ENCODE results near the gene EDN1.
"Not testable (repeated sequence)": the region's sequence is repeated elsewhere in the genome, so short reads cannot be mapped to it uniquely, and the experiment has no call there.

Gene EDN1

DNA sequence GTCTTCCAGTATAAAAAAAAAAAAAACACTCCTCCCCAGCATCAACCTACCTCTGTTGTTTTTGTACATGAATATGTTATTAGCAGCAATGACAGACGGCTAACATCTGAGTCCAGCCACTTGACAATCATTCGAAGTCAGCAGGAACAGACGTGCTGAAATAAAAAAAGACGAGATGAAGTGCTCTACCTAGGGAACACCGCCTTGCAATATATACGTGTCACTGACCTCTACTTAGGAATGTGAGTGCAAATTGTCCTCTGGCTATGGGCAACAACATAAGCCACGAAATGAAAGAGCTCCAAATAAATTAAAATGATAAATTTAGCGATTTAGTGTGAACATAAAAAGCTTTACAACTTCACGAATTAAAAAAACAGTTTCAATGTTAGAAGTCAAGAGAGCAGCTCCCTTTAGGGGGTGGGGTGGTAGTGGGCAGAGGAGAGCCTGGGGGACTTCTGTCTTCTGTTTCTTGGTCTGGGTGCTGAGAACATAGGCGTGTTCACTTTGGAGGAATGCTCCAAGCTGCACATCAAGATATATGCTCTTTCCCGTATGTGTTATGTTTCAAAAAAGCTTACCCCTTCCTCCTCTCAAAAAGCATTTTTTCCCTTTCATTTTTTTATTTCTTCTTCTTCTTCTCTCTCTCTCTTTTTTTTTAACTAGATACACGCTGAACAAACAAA lies 23.3 kb downstream of the EDN1 start:
- no peak overlapping the region for H3K4me3 ChIP-seq (ENCODE audit: low read depth, low read length)
- no peak overlapping the region for H3K9ac ChIP-seq (ENCODE audit: low read length)
- no peaks in the 10 kb centered on the region for H3K27me3 ChIP-seq (ENCODE audit: control insufficient read depth, insufficient read depth, low read length)
- H3K27ac ChIP-seq (ENCODE audit: low read depth, low read length): no peak overlapping the region
- H3K4me1 ChIP-seq (ENCODE audit: control insufficient read depth, insufficient read depth, low read length): no peaks in the 10 kb centered on the region
- H3K36me3 ChIP-seq (ENCODE audit: control insufficient read depth, insufficient read depth, low read length): no peaks in the 10 kb centered on the region
- peaks cover 6% of the 10 kb centered on the region for H3K9me3 ChIP-seq (ENCODE audit: control insufficient read depth, insufficient read depth, low read depth, low read length)

DNA sequence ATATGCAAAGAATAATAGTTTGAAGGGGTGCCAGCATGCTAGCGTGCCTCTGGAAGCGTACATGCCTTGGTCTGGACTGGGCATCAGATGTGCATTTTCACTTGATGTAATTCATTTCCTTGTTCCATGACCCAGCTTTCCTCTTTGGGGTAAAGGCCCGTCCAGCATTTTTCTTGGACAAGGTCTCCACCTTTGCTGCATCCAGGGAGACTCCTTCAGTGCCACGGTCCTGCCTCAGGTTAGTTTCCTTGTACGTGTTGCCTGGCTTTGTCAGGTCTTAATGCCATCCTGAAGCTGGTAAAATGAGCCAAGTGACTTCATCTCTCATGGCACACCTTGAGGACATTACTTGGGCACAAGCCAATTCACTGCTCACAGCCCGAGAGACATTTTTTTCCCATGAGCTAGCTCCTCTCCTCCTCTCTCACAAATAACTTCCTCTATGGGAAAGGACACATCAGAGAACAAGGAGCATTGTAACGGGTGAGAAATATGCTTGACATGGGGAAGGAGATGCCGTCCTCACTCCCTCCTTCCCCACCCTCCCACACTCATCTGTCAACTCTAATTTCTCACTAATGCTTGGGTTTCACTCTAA lies 23.9 kb downstream of the EDN1 start:
- Histone ChIP-seq H3K9me3 (ENCODE audit: control insufficient read depth, insufficient read depth, low read depth, low read length) (peaks cover 11% of the 10 kb centered on the region), H3K36me3 (ENCODE audit: control insufficient read depth, insufficient read depth, low read length) (no peaks in the 10 kb centered on the region), H3K9ac (ENCODE audit: low read length) (no peak overlapping the region), H3K4me3 (ENCODE audit: low read depth, low read length) (no peak overlapping the region), H3K4me1 (ENCODE audit: control insufficient read depth, insufficient read depth, low read length) (no peaks in the 10 kb centered on the region), H3K27me3 (ENCODE audit: control insufficient read depth, insufficient read depth, low read length) (no peaks in the 10 kb centered on the region), H3K27ac (ENCODE audit: low read depth, low read length) (no peak overlapping the region)

DNA sequence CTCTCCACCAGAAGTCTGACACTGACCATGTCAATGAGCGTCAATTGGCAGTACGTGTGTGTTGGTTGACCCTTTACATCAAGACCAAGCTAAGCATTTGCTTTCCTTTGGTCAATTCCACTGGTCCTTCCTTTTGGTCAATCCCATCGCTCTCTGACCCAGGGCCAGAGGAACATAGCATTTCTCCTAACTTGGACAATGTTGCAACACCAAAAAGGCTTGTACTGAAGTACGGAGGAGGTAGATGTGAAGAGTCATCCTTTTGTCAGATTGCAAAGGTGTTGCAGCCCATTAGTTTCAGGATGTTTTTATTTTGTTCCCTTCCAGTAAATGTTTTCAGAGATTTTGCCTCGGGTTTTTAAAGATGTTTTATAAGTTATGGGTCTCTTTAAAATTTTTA lies 24.6 kb downstream of the EDN1 start:
- Histone ChIP-seq H3K9me3 (ENCODE audit: control insufficient read depth, insufficient read depth, low read depth, low read length) (peaks cover 16% of the 10 kb centered on the region), H3K4me3 (ENCODE audit: low read depth, low read length) (no peak overlapping the region), H3K9ac (ENCODE audit: low read length) (no peak overlapping the region), H3K4me1 (ENCODE audit: control insufficient read depth, insufficient read depth, low read length) (no peaks in the 10 kb centered on the region), H3K27ac (ENCODE audit: low read depth, low read length) (no peak overlapping the region), H3K27me3 (ENCODE audit: control insufficient read depth, insufficient read depth, low read length) (no peaks in the 10 kb centered on the region), H3K36me3 (ENCODE audit: control insufficient read depth, insufficient read depth, low read length) (no peaks in the 10 kb centered on the region)

DNA sequence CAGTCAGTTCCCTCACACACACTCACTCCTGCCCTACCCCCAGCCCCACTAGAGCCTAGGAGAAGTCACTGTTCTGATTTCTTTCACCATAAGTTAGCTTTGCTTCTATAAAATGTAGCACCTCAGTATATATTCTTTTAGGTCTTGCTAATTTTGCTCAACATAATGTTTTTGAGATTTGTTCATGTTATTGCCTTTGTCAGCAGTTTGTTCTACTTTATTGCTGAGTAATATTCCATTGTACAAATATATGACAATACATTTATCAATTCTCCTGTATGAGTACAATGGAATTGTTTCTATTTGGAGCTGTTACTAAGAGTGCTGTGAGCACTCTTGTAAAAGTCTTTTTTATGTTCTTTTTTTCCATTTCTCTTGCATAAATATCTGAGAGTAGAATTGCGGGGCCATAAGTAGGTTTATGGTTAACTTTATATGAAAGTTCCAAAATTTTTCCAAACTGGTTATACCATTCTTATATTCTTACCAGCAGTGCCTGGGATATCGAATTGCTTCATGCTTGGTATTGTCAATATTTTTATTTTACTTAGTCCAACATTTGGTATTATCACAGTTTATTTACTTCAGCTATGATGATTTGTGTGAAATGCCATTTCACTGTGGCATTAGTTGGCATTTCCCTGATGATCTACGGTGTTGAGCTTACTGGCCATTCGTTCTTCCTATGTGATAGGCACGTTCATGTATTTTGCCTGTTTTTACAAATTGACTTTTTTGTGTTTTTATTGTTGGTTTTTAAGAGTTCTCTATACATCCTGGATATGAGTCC lies 25.3 kb downstream of the EDN1 start:
- H3K4me3 ChIP-seq (ENCODE audit: low read depth, low read length): no peak overlapping the region
- H3K27me3 ChIP-seq (ENCODE audit: control insufficient read depth, insufficient read depth, low read length): no peaks in the 10 kb centered on the region
- no peak overlapping the region for H3K9ac ChIP-seq (ENCODE audit: low read length)
- H3K36me3 ChIP-seq (ENCODE audit: control insufficient read depth, insufficient read depth, low read length): no peaks in the 10 kb centered on the region
- H3K9me3 ChIP-seq (ENCODE audit: control insufficient read depth, insufficient read depth, low read depth, low read length): peaks cover 16% of the 10 kb centered on the region
- H3K4me1 ChIP-seq (ENCODE audit: control insufficient read depth, insufficient read depth, low read length): no peaks in the 10 kb centered on the region
- H3K27ac ChIP-seq (ENCODE audit: low read depth, low read length): no peak overlapping the region

DNA sequence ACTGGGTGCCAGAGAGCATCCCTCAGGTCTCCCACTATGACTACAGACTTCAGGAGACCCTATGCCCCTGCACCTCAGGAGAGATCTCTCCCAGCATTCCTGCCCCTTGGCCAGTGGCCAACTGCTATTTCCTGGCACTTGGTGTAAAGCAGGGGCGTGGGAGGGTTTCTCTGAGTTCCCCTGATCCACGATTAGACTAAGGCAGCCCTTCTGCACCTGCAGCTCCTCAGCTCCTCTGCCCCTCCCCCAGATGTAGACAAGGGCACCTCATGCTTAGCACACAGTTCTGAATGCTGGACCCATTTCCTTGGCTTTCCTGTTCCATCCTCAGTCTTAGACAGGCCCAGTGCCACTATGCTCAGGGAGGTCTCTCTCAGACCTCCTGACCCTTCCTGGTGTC lies 28.6 kb downstream of the EDN1 start:
- H3K27ac ChIP-seq (ENCODE audit: low read depth, low read length): no peak overlapping the region
- no peak overlapping the region for H3K4me3 ChIP-seq (ENCODE audit: low read depth, low read length)
- H3K4me1 ChIP-seq (ENCODE audit: control insufficient read depth, insufficient read depth, low read length): no peaks in the 10 kb centered on the region
- H3K27me3 ChIP-seq (ENCODE audit: control insufficient read depth, insufficient read depth, low read length): no peaks in the 10 kb centered on the region
- no peak overlapping the region for H3K9ac ChIP-seq (ENCODE audit: low read length)
- H3K36me3 ChIP-seq (ENCODE audit: control insufficient read depth, insufficient read depth, low read length): no peaks in the 10 kb centered on the region
- peaks cover 16% of the 10 kb centered on the region for H3K9me3 ChIP-seq (ENCODE audit: control insufficient read depth, insufficient read depth, low read depth, low read length)

DNA sequence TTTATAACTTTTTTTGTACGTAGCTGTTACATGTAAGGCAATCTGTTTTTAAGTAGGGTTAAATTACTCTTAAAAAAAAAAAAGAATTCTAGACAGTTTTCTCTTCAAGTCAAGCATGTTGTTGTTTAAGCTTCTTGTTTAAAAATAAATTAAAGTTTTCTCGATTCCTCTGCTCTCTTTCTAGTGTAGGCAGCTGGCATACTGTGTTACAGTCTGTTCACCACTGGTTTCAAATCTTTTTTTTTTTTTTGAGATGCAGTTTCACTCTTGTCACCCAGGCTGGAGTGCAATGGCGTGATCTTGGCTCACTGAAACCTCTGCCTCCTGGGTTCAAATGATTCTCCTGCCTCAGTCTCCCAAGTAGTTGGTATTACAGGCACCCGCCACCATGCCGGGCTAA lies 29.9 kb downstream of the EDN1 start:
- not testable (repeated sequence) for H3K4me3 ChIP-seq (ENCODE audit: low read depth, low read length); H3K27me3 ChIP-seq (ENCODE audit: control insufficient read depth, insufficient read depth, low read length); H3K27ac ChIP-seq (ENCODE audit: low read depth, low read length); H3K9ac ChIP-seq (ENCODE audit: low read length); H3K36me3 ChIP-seq (ENCODE audit: control insufficient read depth, insufficient read depth, low read length)
- Histone ChIP-seq H3K4me1 (ENCODE audit: control insufficient read depth, insufficient read depth, low read length) (peaks cover 12% of the 10 kb centered on the region), H3K9me3 (ENCODE audit: control insufficient read depth, insufficient read depth, low read depth, low read length) (peaks cover 16% of the 10 kb centered on the region)

DNA sequence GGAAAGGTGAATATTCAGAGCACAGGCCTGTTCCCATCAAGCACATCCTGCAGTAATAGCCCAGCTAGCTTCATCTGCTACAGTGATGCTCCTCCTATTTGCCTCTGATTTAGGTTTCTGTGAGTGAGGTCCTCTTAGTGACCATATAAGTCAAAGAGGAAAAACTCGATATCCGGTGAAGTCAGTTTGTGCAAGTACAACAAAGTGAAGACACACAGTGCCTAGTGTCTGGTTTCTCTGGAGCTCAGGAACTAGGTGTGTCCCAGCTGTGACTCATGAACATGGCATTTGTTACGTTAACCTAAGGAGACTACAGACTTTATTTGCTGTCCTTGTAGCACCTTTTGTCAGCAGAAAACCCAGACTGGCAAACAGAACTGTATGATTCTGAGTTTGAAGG lies 33.9 kb downstream of the EDN1 start:
- no peak overlapping the region for H3K4me3 ChIP-seq (ENCODE audit: low read depth, low read length)
- peaks cover 5% of the 10 kb centered on the region for H3K9me3 ChIP-seq (ENCODE audit: control insufficient read depth, insufficient read depth, low read depth, low read length)
- H3K27me3 ChIP-seq (ENCODE audit: control insufficient read depth, insufficient read depth, low read length): no peaks in the 10 kb centered on the region
- peak overlapping the region; percentile 46 for H3K9ac ChIP-seq (ENCODE audit: low read length)
- H3K27ac ChIP-seq (ENCODE audit: low read depth, low read length): peak overlapping the region; percentile 61; the same call in 1 of the 2 replicates
- H3K4me1 ChIP-seq (ENCODE audit: control insufficient read depth, insufficient read depth, low read length): peaks cover 44% of the 10 kb centered on the region
- no peaks in the 10 kb centered on the region for H3K36me3 ChIP-seq (ENCODE audit: control insufficient read depth, insufficient read depth, low read length)

DNA sequence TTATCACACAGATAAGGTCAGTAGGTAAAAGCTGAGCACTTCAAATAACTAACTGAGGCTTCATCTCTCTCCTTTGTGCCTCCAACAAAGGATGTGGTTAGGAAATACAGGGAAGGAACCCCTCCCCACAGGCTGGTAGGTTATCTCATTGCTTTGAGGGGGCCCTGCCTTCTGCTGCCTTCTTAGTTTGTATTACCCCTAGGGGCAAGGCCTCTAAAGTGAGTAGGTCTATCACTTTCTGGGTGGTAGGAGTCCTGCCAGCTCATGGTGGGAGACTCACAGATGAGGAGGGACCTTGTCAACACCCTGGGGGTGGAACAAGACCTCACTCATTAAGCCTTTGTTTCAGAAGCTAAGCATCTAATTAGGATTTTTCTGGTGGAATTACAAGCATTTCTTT lies 34.6 kb downstream of the EDN1 start:
- Histone ChIP-seq H3K9ac (ENCODE audit: low read length) (peak overlapping the region; percentile 46), H3K4me3 (ENCODE audit: low read depth, low read length) (no peak overlapping the region), H3K9me3 (ENCODE audit: control insufficient read depth, insufficient read depth, low read depth, low read length) (no peaks in the 10 kb centered on the region), H3K4me1 (ENCODE audit: control insufficient read depth, insufficient read depth, low read length) (peaks cover 44% of the 10 kb centered on the region), H3K36me3 (ENCODE audit: control insufficient read depth, insufficient read depth, low read length) (no peaks in the 10 kb centered on the region), H3K27ac (ENCODE audit: low read depth, low read length) (peak overlapping the region; percentile 61; the same call in 1 of the 2 replicates), H3K27me3 (ENCODE audit: control insufficient read depth, insufficient read depth, low read length) (no peaks in the 10 kb centered on the region)

DNA sequence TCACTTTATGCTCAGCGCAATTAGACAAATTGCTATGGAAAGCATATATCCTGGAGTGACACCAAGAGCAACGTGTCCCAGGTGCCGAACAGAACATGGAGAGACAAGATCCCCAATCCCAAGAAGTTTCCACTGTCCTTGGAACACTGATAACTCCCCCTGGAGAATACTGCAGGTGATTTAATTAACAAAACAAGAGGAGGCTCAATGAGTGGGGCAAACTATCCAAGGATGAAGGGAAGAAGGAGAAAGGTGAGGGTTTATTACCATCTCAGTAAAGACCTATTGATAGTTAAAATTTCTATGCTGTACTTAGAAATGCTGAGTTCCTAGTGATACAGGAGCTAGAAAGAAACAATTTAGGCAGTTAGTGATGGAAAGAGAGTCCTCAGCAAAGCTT lies 35.7 kb downstream of the EDN1 start:
- H3K27me3 ChIP-seq (ENCODE audit: control insufficient read depth, insufficient read depth, low read length): no peaks in the 10 kb centered on the region
- peak overlapping the region; percentile 61; the same call in 1 of the 2 replicates for H3K27ac ChIP-seq (ENCODE audit: low read depth, low read length)
- H3K9me3 ChIP-seq (ENCODE audit: control insufficient read depth, insufficient read depth, low read depth, low read length): no peaks in the 10 kb centered on the region

DNA sequence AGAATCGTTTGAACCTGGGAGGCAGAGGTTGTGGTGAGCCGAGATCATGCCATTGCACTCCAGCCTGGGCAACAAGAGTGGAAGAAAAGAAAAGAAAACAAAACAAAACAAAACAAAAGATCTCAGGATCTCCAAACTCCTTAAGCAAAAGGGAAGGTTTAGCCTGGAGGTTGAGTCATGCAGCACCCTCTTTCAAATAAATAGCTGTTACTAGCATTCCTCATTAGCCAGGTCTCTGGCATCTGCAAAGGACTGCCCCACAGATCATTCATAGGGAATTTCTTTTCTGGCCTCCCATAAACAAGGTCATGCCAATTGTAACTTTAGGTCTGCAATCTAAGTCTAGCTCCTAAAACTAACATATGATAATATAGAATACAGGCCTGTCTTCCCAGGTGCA lies 37.2 kb downstream of the EDN1 start:
- no peaks in the 10 kb centered on the region for H3K27me3 ChIP-seq (ENCODE audit: control insufficient read depth, insufficient read depth, low read length)
- H3K4me3 ChIP-seq (ENCODE audit: low read depth, low read length): no peak overlapping the region
- H3K9me3 ChIP-seq (ENCODE audit: control insufficient read depth, insufficient read depth, low read depth, low read length): no peaks in the 10 kb centered on the region
- no peak overlapping the region for H3K27ac ChIP-seq (ENCODE audit: low read depth, low read length)
- H3K9ac ChIP-seq (ENCODE audit: low read length): no peak overlapping the region
- H3K36me3 ChIP-seq (ENCODE audit: control insufficient read depth, insufficient read depth, low read length): no peaks in the 10 kb centered on the region
- H3K4me1 ChIP-seq (ENCODE audit: control insufficient read depth, insufficient read depth, low read length): peaks cover 51% of the 10 kb centered on the region

More for the DNA sequence above, 35.7 kb downstream of the EDN1 start:
- Histone ChIP-seq H3K9ac (ENCODE audit: low read length) (no peak overlapping the region), H3K4me3 (ENCODE audit: low read depth, low read length) (no peak overlapping the region), H3K4me1 (ENCODE audit: control insufficient read depth, insufficient read depth, low read length) (peaks cover 44% of the 10 kb centered on the region), H3K36me3 (ENCODE audit: control insufficient read depth, insufficient read depth, low read length) (no peaks in the 10 kb centered on the region)

DNA sequence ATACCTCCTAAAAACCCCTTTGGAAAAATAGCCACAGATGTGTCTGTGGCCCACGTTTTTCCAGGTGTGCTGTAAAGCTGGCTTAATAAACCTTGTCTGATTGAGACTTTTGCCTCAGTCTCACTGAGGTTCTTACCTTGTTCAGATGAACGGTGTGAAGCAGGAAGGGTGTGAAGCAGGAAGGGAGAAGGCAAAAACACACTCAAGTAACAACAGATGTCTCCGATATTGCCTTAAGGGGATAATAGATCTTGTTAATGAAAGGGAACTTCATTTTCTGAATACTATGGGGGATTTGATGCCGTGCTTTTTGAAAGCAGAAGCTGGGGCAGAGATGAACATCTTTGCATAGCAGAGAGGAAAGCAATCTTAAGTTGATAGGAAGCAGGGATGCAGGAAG lies 37.8 kb downstream of the EDN1 start:
- no peaks in the 10 kb centered on the region for H3K27me3 ChIP-seq (ENCODE audit: control insufficient read depth, insufficient read depth, low read length)
- H3K9ac ChIP-seq (ENCODE audit: low read length): no peak overlapping the region
- peaks cover 51% of the 10 kb centered on the region for H3K4me1 ChIP-seq (ENCODE audit: control insufficient read depth, insufficient read depth, low read length)
- H3K9me3 ChIP-seq (ENCODE audit: control insufficient read depth, insufficient read depth, low read depth, low read length): no peaks in the 10 kb centered on the region
- H3K4me3 ChIP-seq (ENCODE audit: low read depth, low read length): no peak overlapping the region
- no peak overlapping the region for H3K27ac ChIP-seq (ENCODE audit: low read depth, low read length)
- H3K36me3 ChIP-seq (ENCODE audit: control insufficient read depth, insufficient read depth, low read length): no peaks in the 10 kb centered on the region

Measured in HUES6 (cell line).